WTC11 (cell line): Measurements from ENCODE around the gene CSKMT. TPM values are rescaled to one million over a fixed set of nuclear protein-coding genes. Genes with fewer than 3 reads are reported as not detected.
A peak's percentile ranks its signal among the peaks of the same experiment; 100 is the strongest.

ENCODE experiments used
- ATAC-seq: fragments of 200-7000 bp; cut with Tn5 transposase; 2 replicates; pipeline ENCODE4 v1.10.0; 2021; ENCODE audit warnings: mild to moderate bottlenecking, moderate library complexity
- CTCF ChIA-PET: fragments of 300-600 bp; sonication (Branson Sonifier 250); formaldehyde crosslinking; loops from one replicate; lab custom pipeline; 2021; ENCODE audit warnings: antibody characterized with exemption; lab: Charles Lee
- POLR2A ChIA-PET: fragments of 350-600 bp; sonication (Branson Sonifier 250); formaldehyde crosslinking; loops from one replicate; lab custom pipeline; 2021; ENCODE audit warnings: antibody characterized with exemption; lab: Charles Lee
- DNase-seq: peaks from one replicate; pipeline ENCODE4 v3.0.0; 2021; ENCODE audit warnings: low spot score
- H3K27ac Mint-ChIP-seq: 2 replicates; pipeline ENCODE4 v1.8.0; 2021; ENCODE audit warnings: mixed read lengths
- H3K27me3 Mint-ChIP-seq: 2 replicates; pipeline ENCODE4 v1.8.0; 2021; ENCODE audit warnings: low read depth, mild to moderate bottlenecking, moderate library complexity, mixed read lengths
- H3K36me3 Mint-ChIP-seq: 2 replicates; pipeline ENCODE4 v1.8.0; 2021; ENCODE audit warnings: mixed read lengths
- H3K4me1 Mint-ChIP-seq: 2 replicates; pipeline ENCODE4 v1.8.0; 2022; ENCODE audit warnings: mixed read lengths
- H3K4me3 Mint-ChIP-seq: 2 replicates; pipeline ENCODE4 v1.8.0; 2021; ENCODE audit warnings: mild to moderate bottlenecking, moderate library complexity, mixed read lengths
- H3K9me3 Mint-ChIP-seq: 2 replicates; pipeline ENCODE4 v1.8.0; 2021; ENCODE audit warnings: mixed read lengths
- CBFB ChIP-seq: sonication (generic); formaldehyde crosslinking; IDR thresholded peaks from 2 replicates; pipeline ENCODE4 v1.8.1; 2022; ENCODE audit warnings: mild to moderate bottlenecking, low read depth, missing genetic modification reagents
- EMX1 ChIP-seq: fragments of 250-450 bp; sonication (Bioruptor Pico); IDR thresholded peaks from 2 replicates; pipeline ENCODE4 v1.8.0; 2021; ENCODE audit warnings: mild to moderate bottlenecking
- ESRRA ChIP-seq: sonication (generic); formaldehyde crosslinking; IDR thresholded peaks from 2 replicates; pipeline ENCODE4 v1.8.1; 2022; ENCODE audit warnings: mild to moderate bottlenecking, missing genetic modification reagents, borderline replicate concordance
- GABPB1 ChIP-seq: sonication (generic); formaldehyde crosslinking; IDR thresholded peaks from 2 replicates; pipeline ENCODE4 v1.8.1; 2023; ENCODE audit warnings: mild to moderate bottlenecking, missing genetic modification reagents
- JAZF1 ChIP-seq: fragments of 250-450 bp; sonication (Bioruptor Pico); IDR thresholded peaks from 2 replicates; pipeline ENCODE4 v1.9.0; 2021; ENCODE audit warnings: moderate library complexity, mild to moderate bottlenecking, inconsistent platforms
- OVOL2 ChIP-seq: fragments of 250-450 bp; sonication (Bioruptor Pico); IDR thresholded peaks from 2 replicates; pipeline ENCODE4 v1.9.0; 2021; ENCODE audit warnings: mild to moderate bottlenecking, borderline replicate concordance
- TP53 ChIP-seq: sonication (generic); formaldehyde crosslinking; IDR thresholded peaks from 2 replicates; pipeline ENCODE4 v1.8.1; 2023; ENCODE audit warnings: mild to moderate bottlenecking, missing genetic modification reagents
- ZNF263 ChIP-seq: sonication (generic); formaldehyde crosslinking; IDR thresholded peaks from 2 replicates; pipeline ENCODE4 v1.8.1; 2022; ENCODE audit warnings: low read depth, mild to moderate bottlenecking, moderate library complexity, missing genetic modification reagents
- total RNA-seq: library from RNA; stranded (reverse); gene quantifications from 3 replicates; pipeline ENCODE4 v1.2.3, GENCODE V29; 2021
- TF ChIP-seq, protein P1 (sequence below): sonication (generic); formaldehyde crosslinking; IDR thresholded peaks from 2 replicates; pipeline ENCODE4 v1.8.1; 2023; ENCODE audit warnings: mild to moderate bottlenecking, missing genetic modification reagents, borderline replicate concordance
- TF ChIP-seq, protein P2 (sequence below): sonication (generic); formaldehyde crosslinking; IDR thresholded peaks from 2 replicates; pipeline ENCODE4 v1.8.0; 2023; ENCODE audit warnings: missing genetic modification reagents, mild to moderate bottlenecking, borderline replicate concordance
- TF ChIP-seq, protein P3 (sequence below): sonication (generic); formaldehyde crosslinking; IDR thresholded peaks from 2 replicates; pipeline ENCODE4 v1.8.0; 2022; ENCODE audit warnings: mild to moderate bottlenecking, missing genetic modification reagents
- TF ChIP-seq, protein P4 (sequence below): sonication (generic); formaldehyde crosslinking; IDR thresholded peaks from 2 replicates; pipeline ENCODE4 v1.8.0; 2023; ENCODE audit warnings: mild to moderate bottlenecking, missing genetic modification reagents
- TF ChIP-seq, protein P5 (sequence below): fragments of 250-450 bp; sonication (Bioruptor Pico); IDR thresholded peaks from 2 replicates; pipeline ENCODE4 v1.9.0; 2021; ENCODE audit warnings: mild to moderate bottlenecking, borderline replicate concordance
- TF ChIP-seq, protein P6 (sequence below): sonication (generic); formaldehyde crosslinking; IDR thresholded peaks from 2 replicates; pipeline ENCODE4 v1.8.0; 2022; ENCODE audit warnings: mild to moderate bottlenecking, missing genetic modification reagents
- TF ChIP-seq, protein P7 (sequence below): sonication (generic); formaldehyde crosslinking; IDR thresholded peaks from 2 replicates; pipeline ENCODE4 v1.8.1; 2022; ENCODE audit warnings: missing genetic modification reagents, borderline replicate concordance

CSKMT gene
- total RNA-seq, 1 experiment from 2014 or later: 75.6 TPM

DNA sequence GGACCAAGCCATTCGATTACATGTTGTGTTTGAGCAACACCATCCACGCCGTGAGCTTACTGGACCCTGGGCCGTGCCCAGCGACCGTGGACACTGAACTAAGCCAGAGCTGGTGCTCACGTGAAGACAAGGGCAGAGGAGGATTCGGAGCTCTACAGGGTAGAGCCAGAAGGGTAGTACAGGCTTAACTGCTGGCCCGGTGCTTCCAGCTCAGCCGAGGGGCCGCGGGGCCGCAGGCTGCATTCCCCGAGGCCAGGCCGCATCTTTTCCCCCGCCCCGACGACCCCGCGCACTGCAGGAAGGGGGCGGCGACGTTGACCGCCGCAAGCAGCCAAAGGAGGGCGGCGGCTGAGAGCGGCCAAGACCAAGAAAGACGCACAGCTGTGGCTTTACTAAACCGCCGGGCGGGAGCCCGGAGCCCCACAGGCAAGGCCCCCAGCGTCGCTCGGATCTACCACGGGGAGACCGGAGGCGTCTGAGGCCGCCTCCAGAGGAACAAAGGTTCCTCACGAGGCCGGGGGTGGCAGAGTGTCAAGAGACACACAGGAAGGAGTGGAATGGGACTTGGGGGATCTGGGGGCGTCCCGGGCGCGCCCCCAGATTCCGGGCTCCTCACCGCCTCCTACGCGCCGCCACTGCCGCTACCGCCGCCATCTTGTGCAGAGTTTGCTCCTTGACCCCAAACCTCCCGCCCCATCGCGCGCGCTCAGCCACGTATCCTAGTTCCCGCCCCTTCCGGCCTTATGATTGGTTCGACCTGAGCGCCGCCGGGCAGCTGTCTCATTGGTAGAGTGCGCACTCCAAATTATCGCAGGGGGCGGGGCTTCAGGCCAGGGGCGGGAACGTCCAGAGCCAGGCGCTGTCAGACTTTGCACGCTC, 18.9 kb upstream of the CSKMT start, which contains the start of gene GANAB:
TSS of gene GANAB (minus strand) at position 668 of the 879 bp plus-strand sequence. CDS start at position 654, 14 bp downstream.
- DNase-seq (peak; percentile 99), ATAC-seq (peak; percentile 98)
- Mint-ChIP-seq H3K36me3 (peaks cover 36% of the 10 kb centered on the region), H3K27ac (peak within 1 kb of the TSS; percentile 96), H3K4me1 (peaks cover 10% of the 10 kb centered on the region), H3K9me3 (no peaks in the 10 kb centered on the region), H3K4me3 (peak within 1 kb of the TSS; percentile 99), H3K27me3 (no peaks in the 10 kb centered on the region)
- ChIA-PET CTCF (interaction anchor here (0.6 to 2.2 kb wide), 11 partner anchors 9 to 222 kb away, joined by 3 to 7 read pairs (median 3); partner anchors contain the start of genes BSCL2, C11orf98, CSKMT and GNG3), POLR2A (interaction anchor here (0.6 to 6.3 kb wide), 9 partner anchors 19 to 270 kb away, joined by 3 to 42 read pairs (median 5); partner anchors contain the start of genes B3GAT3, C11orf98, CSKMT and EEF1G)
- TF ChIP-seq, protein P1, sequence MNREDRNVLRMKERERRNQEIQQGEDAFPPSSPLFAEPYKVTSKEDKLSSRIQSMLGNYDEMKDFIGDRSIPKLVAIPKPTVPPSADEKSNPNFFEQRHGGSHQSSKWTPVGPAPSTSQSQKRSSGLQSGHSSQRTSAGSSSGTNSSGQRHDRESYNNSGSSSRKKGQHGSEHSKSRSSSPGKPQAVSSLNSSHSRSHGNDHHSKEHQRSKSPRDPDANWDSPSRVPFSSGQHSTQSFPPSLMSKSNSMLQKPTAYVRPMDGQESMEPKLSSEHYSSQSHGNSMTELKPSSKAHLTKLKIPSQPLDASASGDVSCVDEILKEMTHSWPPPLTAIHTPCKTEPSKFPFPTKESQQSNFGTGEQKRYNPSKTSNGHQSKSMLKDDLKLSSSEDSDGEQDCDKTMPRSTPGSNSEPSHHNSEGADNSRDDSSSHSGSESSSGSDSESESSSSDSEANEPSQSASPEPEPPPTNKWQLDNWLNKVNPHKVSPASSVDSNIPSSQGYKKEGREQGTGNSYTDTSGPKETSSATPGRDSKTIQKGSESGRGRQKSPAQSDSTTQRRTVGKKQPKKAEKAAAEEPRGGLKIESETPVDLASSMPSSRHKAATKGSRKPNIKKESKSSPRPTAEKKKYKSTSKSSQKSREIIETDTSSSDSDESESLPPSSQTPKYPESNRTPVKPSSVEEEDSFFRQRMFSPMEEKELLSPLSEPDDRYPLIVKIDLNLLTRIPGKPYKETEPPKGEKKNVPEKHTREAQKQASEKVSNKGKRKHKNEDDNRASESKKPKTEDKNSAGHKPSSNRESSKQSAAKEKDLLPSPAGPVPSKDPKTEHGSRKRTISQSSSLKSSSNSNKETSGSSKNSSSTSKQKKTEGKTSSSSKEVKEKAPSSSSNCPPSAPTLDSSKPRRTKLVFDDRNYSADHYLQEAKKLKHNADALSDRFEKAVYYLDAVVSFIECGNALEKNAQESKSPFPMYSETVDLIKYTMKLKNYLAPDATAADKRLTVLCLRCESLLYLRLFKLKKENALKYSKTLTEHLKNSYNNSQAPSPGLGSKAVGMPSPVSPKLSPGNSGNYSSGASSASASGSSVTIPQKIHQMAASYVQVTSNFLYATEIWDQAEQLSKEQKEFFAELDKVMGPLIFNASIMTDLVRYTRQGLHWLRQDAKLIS (CRISPR knock-in tag): no peak
- TF ChIP-seq GABPB1 (CRISPR knock-in tag): 0 out of 2 replicates have a peak, but pooled peaks have one; percentile 34
- no peak for TF ChIP-seq CBFB (CRISPR knock-in tag)
- no peak; the same call in 1 of the 2 replicates for TF ChIP-seq ESRRA
- no peak for TF ChIP-seq ZNF263 (CRISPR knock-in tag)
- TF ChIP-seq, protein P2, sequence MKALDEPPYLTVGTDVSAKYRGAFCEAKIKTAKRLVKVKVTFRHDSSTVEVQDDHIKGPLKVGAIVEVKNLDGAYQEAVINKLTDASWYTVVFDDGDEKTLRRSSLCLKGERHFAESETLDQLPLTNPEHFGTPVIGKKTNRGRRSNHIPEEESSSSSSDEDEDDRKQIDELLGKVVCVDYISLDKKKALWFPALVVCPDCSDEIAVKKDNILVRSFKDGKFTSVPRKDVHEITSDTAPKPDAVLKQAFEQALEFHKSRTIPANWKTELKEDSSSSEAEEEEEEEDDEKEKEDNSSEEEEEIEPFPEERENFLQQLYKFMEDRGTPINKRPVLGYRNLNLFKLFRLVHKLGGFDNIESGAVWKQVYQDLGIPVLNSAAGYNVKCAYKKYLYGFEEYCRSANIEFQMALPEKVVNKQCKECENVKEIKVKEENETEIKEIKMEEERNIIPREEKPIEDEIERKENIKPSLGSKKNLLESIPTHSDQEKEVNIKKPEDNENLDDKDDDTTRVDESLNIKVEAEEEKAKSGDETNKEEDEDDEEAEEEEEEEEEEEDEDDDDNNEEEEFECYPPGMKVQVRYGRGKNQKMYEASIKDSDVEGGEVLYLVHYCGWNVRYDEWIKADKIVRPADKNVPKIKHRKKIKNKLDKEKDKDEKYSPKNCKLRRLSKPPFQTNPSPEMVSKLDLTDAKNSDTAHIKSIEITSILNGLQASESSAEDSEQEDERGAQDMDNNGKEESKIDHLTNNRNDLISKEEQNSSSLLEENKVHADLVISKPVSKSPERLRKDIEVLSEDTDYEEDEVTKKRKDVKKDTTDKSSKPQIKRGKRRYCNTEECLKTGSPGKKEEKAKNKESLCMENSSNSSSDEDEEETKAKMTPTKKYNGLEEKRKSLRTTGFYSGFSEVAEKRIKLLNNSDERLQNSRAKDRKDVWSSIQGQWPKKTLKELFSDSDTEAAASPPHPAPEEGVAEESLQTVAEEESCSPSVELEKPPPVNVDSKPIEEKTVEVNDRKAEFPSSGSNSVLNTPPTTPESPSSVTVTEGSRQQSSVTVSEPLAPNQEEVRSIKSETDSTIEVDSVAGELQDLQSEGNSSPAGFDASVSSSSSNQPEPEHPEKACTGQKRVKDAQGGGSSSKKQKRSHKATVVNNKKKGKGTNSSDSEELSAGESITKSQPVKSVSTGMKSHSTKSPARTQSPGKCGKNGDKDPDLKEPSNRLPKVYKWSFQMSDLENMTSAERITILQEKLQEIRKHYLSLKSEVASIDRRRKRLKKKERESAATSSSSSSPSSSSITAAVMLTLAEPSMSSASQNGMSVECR (CRISPR knock-in tag): peak; percentile 44; the same call in 1 of the 2 replicates
- TF ChIP-seq TP53 (CRISPR knock-in tag): 0 out of 2 replicates have a peak, but pooled peaks have one; percentile 31
- TF ChIP-seq, protein P3, sequence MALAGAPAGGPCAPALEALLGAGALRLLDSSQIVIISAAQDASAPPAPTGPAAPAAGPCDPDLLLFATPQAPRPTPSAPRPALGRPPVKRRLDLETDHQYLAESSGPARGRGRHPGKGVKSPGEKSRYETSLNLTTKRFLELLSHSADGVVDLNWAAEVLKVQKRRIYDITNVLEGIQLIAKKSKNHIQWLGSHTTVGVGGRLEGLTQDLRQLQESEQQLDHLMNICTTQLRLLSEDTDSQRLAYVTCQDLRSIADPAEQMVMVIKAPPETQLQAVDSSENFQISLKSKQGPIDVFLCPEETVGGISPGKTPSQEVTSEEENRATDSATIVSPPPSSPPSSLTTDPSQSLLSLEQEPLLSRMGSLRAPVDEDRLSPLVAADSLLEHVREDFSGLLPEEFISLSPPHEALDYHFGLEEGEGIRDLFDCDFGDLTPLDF (CRISPR knock-in tag): 0 out of 2 replicates have a peak, but pooled peaks have one; percentile 29
- TF ChIP-seq JAZF1 (CRISPR knock-in tag): no peak
- TF ChIP-seq, protein P4, sequence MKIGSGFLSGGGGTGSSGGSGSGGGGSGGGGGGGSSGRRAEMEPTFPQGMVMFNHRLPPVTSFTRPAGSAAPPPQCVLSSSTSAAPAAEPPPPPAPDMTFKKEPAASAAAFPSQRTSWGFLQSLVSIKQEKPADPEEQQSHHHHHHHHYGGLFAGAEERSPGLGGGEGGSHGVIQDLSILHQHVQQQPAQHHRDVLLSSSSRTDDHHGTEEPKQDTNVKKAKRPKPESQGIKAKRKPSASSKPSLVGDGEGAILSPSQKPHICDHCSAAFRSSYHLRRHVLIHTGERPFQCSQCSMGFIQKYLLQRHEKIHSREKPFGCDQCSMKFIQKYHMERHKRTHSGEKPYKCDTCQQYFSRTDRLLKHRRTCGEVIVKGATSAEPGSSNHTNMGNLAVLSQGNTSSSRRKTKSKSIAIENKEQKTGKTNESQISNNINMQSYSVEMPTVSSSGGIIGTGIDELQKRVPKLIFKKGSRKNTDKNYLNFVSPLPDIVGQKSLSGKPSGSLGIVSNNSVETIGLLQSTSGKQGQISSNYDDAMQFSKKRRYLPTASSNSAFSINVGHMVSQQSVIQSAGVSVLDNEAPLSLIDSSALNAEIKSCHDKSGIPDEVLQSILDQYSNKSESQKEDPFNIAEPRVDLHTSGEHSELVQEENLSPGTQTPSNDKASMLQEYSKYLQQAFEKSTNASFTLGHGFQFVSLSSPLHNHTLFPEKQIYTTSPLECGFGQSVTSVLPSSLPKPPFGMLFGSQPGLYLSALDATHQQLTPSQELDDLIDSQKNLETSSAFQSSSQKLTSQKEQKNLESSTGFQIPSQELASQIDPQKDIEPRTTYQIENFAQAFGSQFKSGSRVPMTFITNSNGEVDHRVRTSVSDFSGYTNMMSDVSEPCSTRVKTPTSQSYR (CRISPR knock-in tag): no peak
- TF ChIP-seq, protein P5, sequence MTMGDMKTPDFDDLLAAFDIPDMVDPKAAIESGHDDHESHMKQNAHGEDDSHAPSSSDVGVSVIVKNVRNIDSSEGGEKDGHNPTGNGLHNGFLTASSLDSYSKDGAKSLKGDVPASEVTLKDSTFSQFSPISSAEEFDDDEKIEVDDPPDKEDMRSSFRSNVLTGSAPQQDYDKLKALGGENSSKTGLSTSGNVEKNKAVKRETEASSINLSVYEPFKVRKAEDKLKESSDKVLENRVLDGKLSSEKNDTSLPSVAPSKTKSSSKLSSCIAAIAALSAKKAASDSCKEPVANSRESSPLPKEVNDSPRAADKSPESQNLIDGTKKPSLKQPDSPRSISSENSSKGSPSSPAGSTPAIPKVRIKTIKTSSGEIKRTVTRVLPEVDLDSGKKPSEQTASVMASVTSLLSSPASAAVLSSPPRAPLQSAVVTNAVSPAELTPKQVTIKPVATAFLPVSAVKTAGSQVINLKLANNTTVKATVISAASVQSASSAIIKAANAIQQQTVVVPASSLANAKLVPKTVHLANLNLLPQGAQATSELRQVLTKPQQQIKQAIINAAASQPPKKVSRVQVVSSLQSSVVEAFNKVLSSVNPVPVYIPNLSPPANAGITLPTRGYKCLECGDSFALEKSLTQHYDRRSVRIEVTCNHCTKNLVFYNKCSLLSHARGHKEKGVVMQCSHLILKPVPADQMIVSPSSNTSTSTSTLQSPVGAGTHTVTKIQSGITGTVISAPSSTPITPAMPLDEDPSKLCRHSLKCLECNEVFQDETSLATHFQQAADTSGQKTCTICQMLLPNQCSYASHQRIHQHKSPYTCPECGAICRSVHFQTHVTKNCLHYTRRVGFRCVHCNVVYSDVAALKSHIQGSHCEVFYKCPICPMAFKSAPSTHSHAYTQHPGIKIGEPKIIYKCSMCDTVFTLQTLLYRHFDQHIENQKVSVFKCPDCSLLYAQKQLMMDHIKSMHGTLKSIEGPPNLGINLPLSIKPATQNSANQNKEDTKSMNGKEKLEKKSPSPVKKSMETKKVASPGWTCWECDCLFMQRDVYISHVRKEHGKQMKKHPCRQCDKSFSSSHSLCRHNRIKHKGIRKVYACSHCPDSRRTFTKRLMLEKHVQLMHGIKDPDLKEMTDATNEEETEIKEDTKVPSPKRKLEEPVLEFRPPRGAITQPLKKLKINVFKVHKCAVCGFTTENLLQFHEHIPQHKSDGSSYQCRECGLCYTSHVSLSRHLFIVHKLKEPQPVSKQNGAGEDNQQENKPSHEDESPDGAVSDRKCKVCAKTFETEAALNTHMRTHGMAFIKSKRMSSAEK (CRISPR knock-in tag): no peak
- TF ChIP-seq, protein P6, sequence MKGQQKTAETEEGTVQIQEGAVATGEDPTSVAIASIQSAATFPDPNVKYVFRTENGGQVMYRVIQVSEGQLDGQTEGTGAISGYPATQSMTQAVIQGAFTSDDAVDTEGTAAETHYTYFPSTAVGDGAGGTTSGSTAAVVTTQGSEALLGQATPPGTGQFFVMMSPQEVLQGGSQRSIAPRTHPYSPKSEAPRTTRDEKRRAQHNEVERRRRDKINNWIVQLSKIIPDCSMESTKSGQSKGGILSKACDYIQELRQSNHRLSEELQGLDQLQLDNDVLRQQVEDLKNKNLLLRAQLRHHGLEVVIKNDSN: 0 out of 2 replicates have a peak, but pooled peaks have one; percentile 31
- TF ChIP-seq OVOL2 (CRISPR knock-in tag): no peak
- no peak for TF ChIP-seq EMX1 (CRISPR knock-in tag)
- TF ChIP-seq, protein P7, sequence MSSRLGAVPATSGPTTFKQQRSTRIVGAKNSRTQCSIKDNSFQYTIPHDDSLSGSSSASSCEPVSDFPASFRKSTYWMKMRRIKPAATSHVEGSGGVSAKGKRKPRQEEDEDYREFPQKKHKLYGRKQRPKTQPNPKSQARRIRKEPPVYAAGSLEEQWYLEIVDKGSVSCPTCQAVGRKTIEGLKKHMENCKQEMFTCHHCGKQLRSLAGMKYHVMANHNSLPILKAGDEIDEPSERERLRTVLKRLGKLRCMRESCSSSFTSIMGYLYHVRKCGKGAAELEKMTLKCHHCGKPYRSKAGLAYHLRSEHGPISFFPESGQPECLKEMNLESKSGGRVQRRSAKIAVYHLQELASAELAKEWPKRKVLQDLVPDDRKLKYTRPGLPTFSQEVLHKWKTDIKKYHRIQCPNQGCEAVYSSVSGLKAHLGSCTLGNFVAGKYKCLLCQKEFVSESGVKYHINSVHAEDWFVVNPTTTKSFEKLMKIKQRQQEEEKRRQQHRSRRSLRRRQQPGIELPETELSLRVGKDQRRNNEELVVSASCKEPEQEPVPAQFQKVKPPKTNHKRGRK (CRISPR knock-in tag): no peak
